ENCODE results near the gene C3orf20.

- TF ChIP-seq EZH2phosphoT487 (IDR thresholded peaks at IDR 0.05; ENCODE audit: insufficient read depth, low read depth) (no peak), EZH2 (IDR thresholded peaks at IDR 0.05; ENCODE audit: insufficient read depth, poor library complexity, severe bottlenecking) (no peak)
Observed at GRCh38 chr3:14698601-14699244, 23.8 kb downstream of the C3orf20 start.

Measured in GM23248 (cell line).